Measurements from ENCODE around the gene DRC3.
"Not testable (repeated sequence)": the region's sequence is repeated elsewhere in the genome, so short reads cannot be mapped to it uniquely, and the experiment has no call there.

The DRC3 gene

GRCh38 chr17:17942846-17943245 lies 29.8 kb upstream of the DRC3 start:
- DNase-seq: no peak

DNA sequence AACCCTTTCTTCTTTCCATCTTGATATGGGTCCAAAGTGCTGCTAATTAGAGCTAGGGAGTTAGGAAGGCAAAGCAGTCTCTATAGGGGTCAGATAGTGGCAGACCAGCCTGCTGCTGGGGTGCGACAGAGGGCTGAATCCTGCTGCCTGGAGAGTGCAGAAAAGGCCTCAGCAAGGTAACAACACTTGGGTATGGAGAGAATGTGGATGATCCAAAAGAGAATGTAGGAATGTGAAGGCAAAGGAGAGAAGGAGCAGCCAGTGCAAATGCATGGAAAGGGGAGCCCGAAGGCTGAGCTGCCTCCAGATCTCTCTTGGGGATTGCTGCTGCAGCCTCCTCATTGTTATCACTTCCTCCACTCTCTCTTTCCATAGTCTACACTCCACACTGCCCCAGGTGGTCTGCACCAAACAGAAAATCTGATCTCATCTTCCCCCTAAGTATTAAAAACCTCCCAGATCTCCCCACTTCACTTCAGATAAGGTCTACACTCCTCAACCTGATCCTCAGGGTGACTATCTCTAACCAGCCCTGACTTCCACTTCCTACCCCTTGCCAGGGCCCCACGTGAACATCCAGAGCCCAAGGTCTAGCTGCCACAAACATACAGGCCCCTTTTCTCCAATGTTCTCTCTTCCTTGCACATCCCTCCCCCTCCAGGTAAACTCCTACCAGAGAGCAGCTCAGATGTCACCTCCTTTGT lies 29.2 kb upstream of the DRC3 start:
- no peak for DNase-seq

DNA sequence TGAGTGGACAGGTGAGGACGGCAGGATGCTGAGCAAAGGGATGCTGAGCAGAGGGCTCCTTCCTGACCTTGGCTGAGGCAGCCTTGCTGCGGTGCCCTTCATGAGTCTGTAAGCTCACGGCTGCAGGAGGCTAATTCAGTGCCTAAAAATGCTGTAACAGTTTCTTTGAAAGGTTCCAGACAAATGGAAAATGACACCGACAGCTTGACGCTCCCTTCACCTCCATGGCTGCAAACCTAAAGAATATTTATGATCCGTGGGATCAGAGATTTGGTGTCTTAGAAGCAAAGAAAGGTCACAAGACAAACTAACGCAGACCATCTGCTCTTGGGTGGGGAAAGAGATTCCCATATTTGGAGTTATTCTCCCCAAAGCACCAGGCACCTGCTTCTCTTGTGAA lies 28.4 kb upstream of the DRC3 start:
- no peak for DNase-seq

DNA sequence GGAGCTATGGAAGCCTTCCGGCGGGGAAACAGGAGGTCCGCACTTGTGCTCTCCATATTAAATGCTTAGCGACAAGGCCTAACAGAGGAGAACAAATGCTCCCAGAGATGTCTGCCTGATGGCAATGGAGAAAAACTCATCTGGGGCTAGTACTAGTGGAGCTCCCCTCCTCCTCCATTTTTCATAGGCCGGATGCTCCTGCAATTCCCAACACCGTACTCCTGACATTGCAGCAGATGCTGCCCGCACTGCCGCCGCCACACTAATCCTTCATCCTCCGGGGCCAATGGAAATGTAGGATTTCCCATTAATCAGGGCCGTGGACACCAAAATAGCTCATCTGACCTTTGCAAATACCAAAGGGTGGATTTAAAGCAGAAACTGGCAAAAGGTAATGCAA lies 27.9 kb upstream of the DRC3 start:
- DNase-seq: no peak

DNA sequence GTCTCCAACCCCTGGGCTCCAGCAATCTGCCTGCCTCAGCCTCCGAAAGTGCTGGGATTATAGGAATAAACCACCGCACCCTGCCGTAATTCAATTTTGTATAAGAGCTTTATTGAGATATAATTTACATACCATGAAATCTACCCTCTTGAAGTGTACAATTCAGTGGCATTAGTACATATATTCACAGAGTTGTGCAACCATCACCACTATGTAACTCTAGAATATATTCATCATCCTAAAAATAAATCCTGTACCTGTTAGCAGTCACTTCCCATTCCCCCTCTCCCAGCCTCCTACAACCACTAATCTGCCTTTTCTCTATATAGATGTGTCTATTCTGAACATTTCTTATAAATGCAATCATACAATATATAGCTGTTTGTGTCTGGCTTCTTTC lies 26.6 kb upstream of the DRC3 start:
- no peak for DNase-seq

- DNase-seq: no peak
Measured at GRCh38 chr17:17947309-17947708, 25.4 kb upstream of the DRC3 start.

DNA sequence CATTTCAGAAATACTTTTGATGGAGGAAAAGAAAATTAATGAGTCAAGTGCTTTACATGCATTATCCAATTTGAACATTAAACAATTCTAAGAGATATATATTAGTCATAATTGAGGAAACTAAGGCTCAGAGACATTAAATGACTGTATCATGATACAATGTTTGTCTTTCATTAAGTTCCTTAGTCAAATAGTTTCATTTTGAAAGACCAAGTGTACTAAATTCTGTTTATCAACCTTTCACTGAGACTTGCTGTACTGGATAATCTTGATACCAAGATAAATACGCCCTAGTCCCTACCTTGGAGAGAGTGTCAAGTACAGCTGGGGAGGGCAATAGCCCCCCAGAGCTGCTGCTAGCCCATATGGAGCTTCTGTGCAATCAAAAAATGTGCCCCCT lies 24.7 kb upstream of the DRC3 start:
- DNase-seq: no peak

DNA sequence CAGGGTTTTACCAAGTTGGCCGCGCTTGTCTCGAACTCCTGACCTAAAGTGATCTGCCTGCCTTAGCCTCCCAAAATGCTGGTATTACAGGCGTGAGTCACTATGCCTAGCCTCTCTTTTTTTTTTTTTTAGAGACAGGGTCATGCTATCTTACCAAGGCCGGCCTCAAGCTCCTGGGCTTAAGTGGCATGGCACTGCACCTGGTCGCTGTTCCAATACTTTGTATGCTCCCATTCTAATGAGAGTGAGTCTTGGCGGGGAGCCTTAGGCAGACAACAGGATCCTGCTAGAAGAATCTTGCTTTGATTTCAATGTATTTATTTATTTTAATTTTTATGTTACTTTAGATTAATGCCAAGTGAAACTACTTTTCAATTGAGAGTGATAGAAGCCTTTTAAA lies 22.3 kb upstream of the DRC3 start:
- DNase-seq: no peak

- DNase-seq: no peak
Measured at GRCh38 chr17:17950806-17951205, 21.9 kb upstream of the DRC3 start.

DNA sequence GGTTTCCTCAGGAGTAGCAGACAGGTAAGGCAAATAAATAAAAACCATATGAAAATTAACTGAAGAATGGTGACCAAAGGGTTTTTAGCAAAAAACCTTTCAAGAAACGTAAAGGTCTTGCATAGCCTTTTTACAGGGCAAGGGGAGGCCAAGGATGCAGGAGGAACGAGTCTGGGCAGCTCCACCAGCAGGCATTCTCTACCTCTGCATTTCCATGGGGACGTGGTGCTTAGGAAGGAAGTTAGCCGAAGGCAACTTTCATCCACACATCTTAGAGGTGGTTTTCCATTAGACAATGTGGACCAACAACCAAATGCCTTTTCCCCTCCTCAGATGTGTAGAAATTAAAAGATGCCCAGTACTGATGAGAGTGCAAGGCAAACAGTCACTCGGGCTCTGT lies 21.1 kb upstream of the DRC3 start:
- DNase-seq: no peak

DNA sequence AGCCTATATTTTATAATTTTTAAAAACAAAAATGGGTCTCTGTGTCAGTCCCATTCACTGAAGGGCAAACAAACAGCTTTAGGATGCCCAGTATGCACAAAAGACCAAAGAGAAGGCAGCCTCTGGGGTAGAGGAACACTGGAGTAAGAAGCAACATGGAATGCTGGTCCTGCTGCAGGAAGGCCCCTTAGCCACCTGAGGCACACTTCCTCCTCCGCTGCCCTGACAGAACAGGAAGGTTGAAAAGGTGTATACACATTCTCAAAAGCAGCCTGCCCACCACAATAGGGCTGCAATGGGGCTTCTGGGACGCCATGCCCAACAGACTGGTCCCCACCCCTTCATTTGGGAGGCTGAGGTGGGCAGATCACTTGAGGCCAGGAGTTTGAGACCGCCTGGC lies 20.0 kb upstream of the DRC3 start:
- no peak for DNase-seq

- DNase-seq: no peak
Measured at GRCh38 chr17:17954079-17954478, 18.6 kb upstream of the DRC3 start.

DNA sequence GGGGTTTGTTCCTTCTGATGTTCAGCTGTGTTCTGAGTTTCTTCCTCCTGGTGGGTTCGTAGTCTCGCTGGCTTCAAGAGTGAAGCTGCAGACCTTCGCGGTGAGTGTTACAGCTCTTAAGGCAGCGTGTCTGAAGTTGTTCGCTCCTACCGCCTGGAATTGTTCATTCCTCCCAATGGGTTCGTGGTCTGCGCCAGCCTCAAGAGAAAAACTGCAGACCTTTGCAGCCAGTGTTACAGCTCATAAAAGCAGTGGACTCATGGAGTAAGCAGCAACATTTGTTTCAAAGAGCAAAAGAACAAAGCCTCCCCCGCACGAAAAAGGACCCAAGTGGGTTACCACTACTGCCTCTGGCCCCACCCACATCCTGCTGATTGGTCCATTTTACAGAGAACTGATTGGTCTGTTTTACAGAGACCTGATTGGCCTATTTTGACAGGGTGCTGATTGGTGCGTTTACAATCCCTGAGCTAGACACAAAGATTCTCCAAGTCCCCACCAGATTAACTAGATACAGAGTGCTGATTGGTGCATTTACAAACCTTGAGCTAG lies 16.8 kb upstream of the DRC3 start:
- not testable (repeated sequence) for DNase-seq

- no peak for DNase-seq
Measured at GRCh38 chr17:17957584-17957916, 15.1 kb upstream of the DRC3 start.

DNA sequence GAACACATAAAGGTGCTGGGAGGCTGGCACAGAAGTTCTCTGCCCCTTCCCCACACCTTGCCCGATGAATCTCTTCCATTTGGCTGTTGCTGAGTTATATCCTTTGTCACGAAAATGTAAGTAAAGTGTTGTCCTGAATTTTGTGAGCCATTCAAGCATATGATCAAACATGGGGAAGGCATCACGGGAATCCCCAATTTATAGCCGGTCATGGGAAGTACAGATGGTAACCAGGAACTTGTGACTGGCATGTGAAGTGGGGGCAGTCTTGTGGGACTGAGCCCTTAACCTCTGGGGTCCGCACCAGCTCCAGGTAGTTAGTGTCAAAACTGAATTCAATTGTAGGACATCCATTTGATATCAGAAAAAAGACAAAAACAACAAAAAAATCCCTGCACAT lies 13.7 kb upstream of the DRC3 start:
- DNase-seq: no peak

GRCh38 chr17:17959520-17960361 lies 12.9 kb upstream of the DRC3 start:
- DNase-seq: peak; percentile 37

DNA sequence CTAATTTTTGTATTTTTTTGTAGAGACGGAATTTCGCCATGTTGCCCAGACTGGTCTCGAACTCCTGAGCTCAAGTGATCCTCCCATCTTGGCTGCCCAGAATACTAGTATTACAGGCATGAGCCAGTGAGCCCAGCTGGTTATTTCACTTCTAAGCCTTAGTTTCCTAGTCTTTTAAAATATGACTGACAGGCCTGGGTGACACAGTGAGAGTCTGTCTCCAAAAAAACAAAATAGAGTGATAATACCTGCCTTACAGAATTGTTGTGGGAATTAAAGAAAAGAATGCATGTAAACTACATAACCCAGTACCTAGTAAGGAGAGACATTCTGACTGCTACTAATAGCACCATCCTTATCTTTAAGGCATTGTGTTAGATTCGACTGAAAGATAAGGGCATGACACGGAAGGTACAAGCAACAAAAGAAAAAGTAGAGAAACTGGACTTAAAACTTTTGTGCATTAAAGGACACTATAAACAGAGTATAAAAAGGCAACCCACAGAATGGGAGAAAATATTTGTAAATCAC lies 12.1 kb upstream of the DRC3 start:
- DNase-seq: no peak

- DNase-seq: no peak
Measured at GRCh38 chr17:17963066-17963465, 9.6 kb upstream of the DRC3 start.

DNA sequence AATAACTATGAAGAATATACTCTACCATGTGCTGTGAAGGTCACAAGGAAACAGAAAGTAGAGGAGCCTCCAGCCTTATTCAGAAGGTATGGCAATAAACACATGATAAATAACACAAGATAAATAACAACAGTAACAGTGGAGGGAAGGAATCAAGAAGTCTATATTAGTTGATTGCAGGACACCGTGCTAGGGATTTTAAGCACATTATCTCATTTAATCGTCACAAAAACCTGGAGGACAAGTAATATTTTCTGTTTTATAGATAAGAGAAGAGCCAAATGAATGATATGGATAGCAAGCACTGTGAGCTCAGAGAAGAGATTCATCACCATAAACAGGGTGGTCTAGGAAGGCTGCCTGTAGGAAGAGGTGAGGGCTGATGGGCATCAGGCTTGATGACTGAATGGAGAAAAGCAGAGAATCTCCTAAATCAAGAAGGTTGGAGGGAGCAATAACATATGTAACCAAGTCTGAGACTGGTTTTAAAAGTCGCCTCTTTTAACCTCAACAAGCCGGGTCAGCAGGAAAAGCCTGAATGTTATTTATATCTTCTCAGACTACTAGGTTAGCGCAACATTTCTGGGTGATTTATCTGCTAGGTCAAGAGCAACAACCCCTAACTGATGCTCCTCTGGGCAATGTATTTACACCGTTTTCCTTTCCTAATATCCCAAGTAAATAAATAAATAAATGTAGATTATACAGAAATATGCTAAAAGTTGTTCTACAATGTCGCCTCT lies 8.8 kb upstream of the DRC3 start:
- DNase-seq: no peak

DNA sequence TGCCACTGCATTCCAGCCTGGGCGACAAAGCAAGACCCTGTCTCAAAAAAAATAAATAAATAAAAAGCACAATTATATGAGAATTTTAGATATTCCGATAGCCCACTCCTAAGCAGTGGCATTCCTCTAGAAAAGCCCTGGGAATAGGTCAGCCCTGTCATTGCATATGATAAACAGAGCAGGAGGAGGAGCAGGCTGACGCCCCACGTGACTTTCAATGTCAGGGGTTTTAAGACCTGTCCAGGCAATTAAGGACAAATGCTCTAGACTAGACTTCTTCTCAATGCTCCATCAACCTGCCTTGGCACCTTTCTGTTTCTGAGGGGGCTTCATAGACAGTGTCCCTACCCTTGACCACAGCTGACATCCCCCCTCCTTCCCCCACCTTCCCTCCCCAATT lies 8.0 kb upstream of the DRC3 start:
- no peak for DNase-seq

GRCh38 chr17:17965152-17965721 lies 7.4 kb upstream of the DRC3 start:
- no peak for DNase-seq

DNA sequence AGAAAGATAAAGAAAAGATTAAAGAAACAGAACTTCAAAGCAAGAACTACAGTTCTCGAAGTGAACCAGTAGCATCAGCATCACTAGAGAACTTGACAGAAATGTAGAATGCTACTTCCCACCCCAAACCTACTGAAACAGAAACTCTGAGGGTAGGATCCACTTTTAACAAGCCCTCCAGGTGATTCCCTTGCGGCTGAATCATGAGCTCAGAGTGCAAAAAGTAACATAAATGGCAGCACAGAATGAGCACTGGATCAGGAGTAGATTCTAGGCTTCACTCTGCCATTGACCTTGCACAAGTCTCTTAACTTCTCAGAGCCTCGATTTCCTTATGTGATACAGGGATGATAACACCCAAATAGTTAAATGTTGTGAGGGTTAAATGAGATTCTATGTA lies 6.3 kb upstream of the DRC3 start:
- DNase-seq: no peak

All from right hindlimb (tissue), 1 donor.